HG03039 (cell line): Measurements from ENCODE around the gene IGF1R.
"Not testable (repeated sequence)": the region's sequence is repeated elsewhere in the genome, so short reads cannot be mapped to it uniquely, and the experiment has no call there.

Experiments
- ATAC-seq: cut with Tn5 transposase; IDR thresholded peaks from one replicate; pipeline ENCODE4 v1.9.1; 2021; ENCODE audit warnings: mild to moderate bottlenecking, moderate library complexity; ENCODE audit not compliant: unreplicated experiment

Gene IGF1R

GRCh38 chr15:98955331-98955730 lies 307.0 kb downstream of the IGF1R start:
- no peak for ATAC-seq

GRCh38 chr15:98955961-98956723 lies 307.8 kb downstream of the IGF1R start:
- ATAC-seq, result no peak

GRCh38 chr15:98956796-98957553 lies 308.6 kb downstream of the IGF1R start:
- ATAC-seq, result no peak

DNA sequence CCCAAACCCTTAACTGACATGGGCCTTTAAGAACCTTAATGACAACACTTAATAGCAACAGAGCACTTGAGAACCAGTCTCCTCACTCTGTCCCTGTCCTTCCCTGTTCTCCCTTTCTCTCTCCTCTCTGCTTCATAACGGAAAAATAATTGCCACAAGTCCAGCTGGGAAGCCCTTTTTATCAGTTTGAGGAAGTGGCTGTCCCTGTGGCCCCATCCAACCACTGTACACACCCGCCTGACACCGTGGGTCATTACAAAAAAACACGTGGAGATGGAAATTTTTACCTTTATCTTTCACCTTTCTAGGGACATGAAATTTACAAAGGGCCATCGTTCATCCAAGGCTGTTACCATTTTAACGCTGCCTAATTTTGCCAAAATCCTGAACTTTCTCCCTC lies 309.3 kb downstream of the IGF1R start:
- ATAC-seq, result no peak

DNA sequence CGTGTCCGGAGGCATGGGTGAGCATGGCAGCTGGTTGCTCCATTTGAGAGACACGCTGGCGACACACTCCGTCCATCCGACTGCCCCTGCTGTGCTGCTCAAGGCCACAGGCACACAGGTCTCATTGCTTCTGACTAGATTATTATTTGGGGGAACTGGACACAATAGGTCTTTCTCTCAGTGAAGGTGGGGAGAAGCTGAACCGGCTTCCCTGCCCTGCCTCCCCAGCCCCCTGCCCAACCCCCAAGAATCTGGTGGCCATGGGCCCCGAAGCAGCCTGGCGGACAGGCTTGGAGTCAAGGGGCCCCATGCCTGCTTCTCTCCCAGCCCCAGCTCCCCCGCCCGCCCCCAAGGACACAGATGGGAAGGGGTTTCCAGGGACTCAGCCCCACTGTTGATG lies 309.7 kb downstream of the IGF1R start:
- ATAC-seq, result no peak

DNA sequence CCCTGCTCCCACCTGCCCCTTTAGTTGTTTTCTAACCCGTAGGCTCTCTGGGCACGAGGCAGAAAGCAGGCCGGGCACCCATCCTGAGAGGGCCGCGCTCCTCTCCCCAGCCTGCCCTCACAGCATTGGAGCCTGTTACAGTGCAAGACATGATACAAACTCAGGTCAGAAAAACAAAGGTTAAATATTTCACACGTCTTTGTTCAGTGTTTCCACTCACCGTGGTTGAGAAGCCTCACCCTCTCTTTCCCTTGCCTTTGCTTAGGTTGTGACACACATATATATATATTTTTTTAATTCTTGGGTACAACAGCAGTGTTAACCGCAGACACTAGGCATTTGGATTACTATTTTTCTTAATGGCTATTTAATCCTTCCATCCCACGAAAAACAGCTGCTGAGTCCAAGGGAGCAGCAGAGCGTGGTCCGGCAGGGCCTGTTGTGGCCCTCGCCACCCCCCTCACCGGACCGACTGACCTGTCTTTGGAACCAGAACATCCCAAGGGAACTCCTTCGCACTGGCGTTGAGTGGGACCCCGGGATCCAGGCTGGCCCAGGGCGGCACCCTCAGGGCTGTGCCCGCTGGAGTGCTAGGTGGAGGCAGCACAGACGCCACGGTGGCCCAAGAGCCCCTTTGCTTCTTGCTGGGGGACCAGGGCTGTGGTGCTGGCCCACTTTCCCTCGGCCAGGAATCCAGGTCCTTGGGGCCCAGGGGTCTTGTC lies 310.7 kb downstream of the IGF1R start:
- no peak for ATAC-seq

DNA sequence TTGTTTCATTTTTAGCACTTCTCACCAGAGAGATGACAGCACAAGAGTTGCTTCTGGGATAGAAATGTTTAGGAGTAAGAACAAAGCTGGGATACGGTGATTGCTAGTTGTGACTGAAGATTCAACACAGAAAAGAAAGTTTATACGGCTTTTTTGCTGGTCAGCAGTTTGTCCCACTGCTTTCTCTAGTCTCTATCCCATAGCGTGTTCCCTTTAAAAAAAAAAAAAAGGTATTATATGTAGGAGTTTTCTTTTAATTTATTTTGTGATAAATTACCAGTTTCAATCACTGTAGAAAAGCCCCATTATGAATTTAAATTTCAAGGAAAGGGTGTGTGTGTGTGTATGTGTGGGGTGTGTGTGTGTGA lies 311.3 kb downstream of the IGF1R start:
- no peak for ATAC-seq

GRCh38 chr15:98960555-98961050 lies 312.3 kb downstream of the IGF1R start:
- no peak for ATAC-seq

GRCh38 chr15:98963444-98963843 lies 315.1 kb downstream of the IGF1R start:
- ATAC-seq, result no peak

- no peak for ATAC-seq
These were observed 316.3 kb downstream of the IGF1R start for GRCh38 chr15:98964466-98965133.

GRCh38 chr15:98965134-98965491 lies 316.8 kb downstream of the IGF1R start:
- ATAC-seq, result not testable (repeated sequence)

DNA sequence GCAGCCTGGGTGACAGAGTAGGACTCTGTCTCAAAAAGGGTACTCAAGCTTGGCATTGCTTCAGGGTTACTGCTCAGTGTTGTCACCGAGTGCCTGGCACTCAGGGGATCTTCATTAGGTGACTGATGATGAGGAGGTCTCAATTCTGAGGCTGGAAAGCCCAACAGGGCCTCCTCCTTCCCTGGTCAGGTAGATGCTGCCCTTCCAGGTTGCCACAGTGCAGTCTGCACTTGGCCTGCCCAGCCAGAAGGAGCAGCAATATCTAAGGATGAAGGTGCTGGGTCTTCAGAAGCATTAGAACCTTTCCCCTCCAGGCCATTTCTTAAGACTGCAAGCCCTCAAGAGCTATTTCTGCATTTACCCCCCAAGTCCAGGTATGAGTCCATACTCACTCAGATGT lies 317.3 kb downstream of the IGF1R start:
- ATAC-seq, result no peak

GRCh38 chr15:98966091-98966787 lies 317.9 kb downstream of the IGF1R start:
- no peak for ATAC-seq

GRCh38 chr15:98967096-98967495 lies 318.8 kb downstream of the IGF1R start:
- no peak for ATAC-seq

DNA sequence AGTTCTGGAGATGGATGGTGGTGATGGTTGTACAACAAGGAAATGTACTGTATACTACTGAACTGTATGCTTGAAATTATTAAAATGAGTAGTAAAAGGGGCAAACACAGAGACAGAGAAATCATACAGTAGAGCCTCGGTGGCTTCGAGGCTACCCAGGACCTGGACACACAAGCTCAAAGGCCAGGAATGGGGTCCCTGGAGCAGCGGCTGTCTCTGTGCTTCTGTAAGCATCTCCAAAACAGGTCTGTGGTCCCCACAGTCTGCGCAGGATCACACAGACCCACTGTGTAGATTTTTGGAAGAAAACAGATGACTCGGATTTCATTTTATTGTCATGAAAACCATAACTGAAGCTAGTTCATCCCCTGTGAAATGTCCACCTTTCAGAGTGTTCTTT lies 319.6 kb downstream of the IGF1R start:
- ATAC-seq, result no peak

- ATAC-seq, result no peak
These were observed 320.2 kb downstream of the IGF1R start for GRCh38 chr15:98968576-98968975.

- ATAC-seq, result no peak
These were observed 320.9 kb downstream of the IGF1R start for GRCh38 chr15:98969126-98969735.

DNA sequence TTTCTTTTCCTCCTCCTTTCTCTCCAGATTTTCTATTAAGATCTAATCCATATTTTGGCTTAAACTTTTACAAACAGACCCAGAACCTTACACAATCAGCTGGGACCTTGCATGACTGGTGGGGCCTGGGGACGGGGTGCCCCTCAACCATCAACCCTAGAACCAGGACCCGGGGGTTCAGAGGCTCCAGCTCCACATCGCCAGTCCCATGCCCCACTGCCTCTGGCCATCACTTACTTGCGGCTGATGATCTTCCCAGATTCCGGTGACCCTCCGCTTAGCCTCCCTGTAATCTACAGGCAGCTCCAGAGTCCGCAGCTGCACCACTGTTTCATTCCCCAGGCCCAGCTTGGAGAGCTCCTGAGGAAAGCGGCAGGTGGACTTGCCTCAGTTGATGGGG lies 322.5 kb downstream of the IGF1R start:
- ATAC-seq, result no peak

DNA sequence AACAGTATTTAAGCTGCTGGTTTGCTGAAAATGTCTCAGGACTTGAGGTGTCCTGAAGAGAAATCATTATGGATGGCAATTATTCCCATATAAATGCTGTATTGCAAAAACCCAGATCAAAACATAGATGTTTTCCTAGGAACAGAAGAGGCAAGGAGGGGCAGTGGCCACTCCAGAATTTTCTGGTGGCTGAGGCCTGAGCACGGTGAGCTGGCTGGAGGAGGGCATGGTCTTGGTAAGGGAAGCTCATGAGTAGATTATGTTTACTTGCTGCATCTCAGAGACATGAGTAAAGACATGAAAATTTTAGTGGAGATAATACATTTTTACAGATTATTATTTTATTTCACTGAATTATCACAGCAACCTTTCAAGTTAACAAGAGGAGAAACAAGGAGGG lies 328.2 kb downstream of the IGF1R start:
- no peak for ATAC-seq

GRCh38 chr15:98977441-98977840 lies 329.1 kb downstream of the IGF1R start:
- ATAC-seq, result no peak
